PC-9 (cell line): ENCODE measurements around the gene ENAH. TPM values are rescaled to one million over a fixed set of nuclear protein-coding genes. Genes with fewer than 3 reads are reported as not detected.

ENCODE experiments used
- BruUV-seq: library from RNA; stranded (reverse); fragments of 400-500 nt; replicated peaks from 2 replicates; lab custom pipeline; 2021; lab: Mats Ljungman, UMichigan
- CTCF ChIA-PET: fragments of 300-600 bp; sonication (Branson Sonifier 250); formaldehyde crosslinking; loops from one replicate; lab custom pipeline; 2022; ENCODE audit warnings: antibody characterized with exemption; lab: Charles Lee
- POLR2A ChIA-PET: fragments of 300-600 bp; sonication (Branson Sonifier 250); formaldehyde crosslinking; loops from one replicate; lab custom pipeline; 2022; ENCODE audit warnings: antibody characterized with exemption; ENCODE audit not compliant: unreplicated experiment; lab: Charles Lee
- DNase-seq, 2 experiments: peaks; one replicate each; pipeline versions ENCODE4 v3.0.0 to v3.0.0-alpha.2; 2015 to 2022; ENCODE audit warnings: mixed read lengths in 1 of 2
- H2AFZ ChIP-seq: fragments of 200-600 bp; sonication (generic); 2 replicates; pipeline ENCODE4 v1.8.1; 2017; ENCODE audit warnings: antibody characterized with exemption
- H3F3A ChIP-seq: fragments of 200-600 bp; sonication (generic); 2 replicates; pipeline ENCODE4 v1.8.1; 2017; ENCODE audit warnings: antibody characterized with exemption, mild to moderate bottlenecking, low read depth; ENCODE audit not compliant: insufficient read depth
- H3K27ac ChIP-seq: fragments of 200-600 bp; sonication (generic); 2 replicates; pipeline ENCODE4 v1.6.1; 2016; ENCODE audit warnings: mixed run types
- H3K27me3 ChIP-seq: fragments of 200-600 bp; sonication (generic); 2 replicates; pipeline ENCODE4 v1.6.1; 2016; ENCODE audit warnings: low read depth, mixed run types; ENCODE audit not compliant: insufficient read depth
- H3K36me3 ChIP-seq: fragments of 200-600 bp; sonication (generic); 2 replicates; pipeline ENCODE4 v1.6.1; 2016; ENCODE audit warnings: low read depth, mixed run types
- H3K4me1 ChIP-seq: fragments of 200-600 bp; sonication (generic); replicated peaks from 2 replicates; pipeline ENCODE4 v1.6.1; 2016; ENCODE audit warnings: mixed run types; ENCODE audit not compliant: insufficient read depth
- H3K4me2 ChIP-seq: fragments of 200-600 bp; sonication (generic); 2 replicates; pipeline ENCODE4 v1.6.1; 2017; ENCODE audit warnings: mixed run types
- H3K4me3 ChIP-seq: fragments of 200-600 bp; sonication (generic); 2 replicates; pipeline ENCODE4 v1.6.1; 2016; ENCODE audit warnings: mixed run types
- H3K79me2 ChIP-seq: fragments of 200-600 bp; sonication (generic); 2 replicates; pipeline ENCODE4 v1.6.1; 2017; ENCODE audit warnings: low read depth, mixed run types
- H3K9me2 ChIP-seq: fragments of 200-600 bp; sonication (generic); 2 replicates; pipeline ENCODE4 v1.8.1; 2017; ENCODE audit warnings: mild to moderate bottlenecking; ENCODE audit not compliant: insufficient read depth
- H3K9me3 ChIP-seq: fragments of 200-600 bp; sonication (generic); 2 replicates; pipeline ENCODE4 v1.8.1; 2016; ENCODE audit warnings: low read depth; ENCODE audit not compliant: insufficient read depth
- H4K20me1 ChIP-seq: fragments of 200-600 bp; sonication (generic); 2 replicates; pipeline ENCODE4 v1.8.1; 2017; ENCODE audit not compliant: insufficient read depth
- CTCF ChIP-seq: fragments of 200-600 bp; sonication (generic); conservative IDR thresholded peaks from 2 replicates; pipeline ENCODE4 v1.6.1; 2017; ENCODE audit warnings: mixed run types, antibody characterized with exemption, mild to moderate bottlenecking, moderate library complexity
- EZH2 ChIP-seq: fragments of 200-600 bp; sonication (generic); IDR thresholded peaks from 2 replicates; pipeline ENCODE4 v1.8.0; 2017; ENCODE audit warnings: antibody characterized with exemption, low read depth
- intact Hi-C: fragments of 100-400 bp; cut with micrococcal nuclease; formaldehyde crosslinking; loops from one replicate; pipeline ENCODE4 v1.10.0; 2022; ENCODE audit not compliant: unreplicated experiment
- total RNA-seq: library from RNA; stranded (reverse); gene quantifications from 2 replicates; pipeline ENCODE4 v1.2.3, GENCODE V29; 2021

ENAH gene
- total RNA-seq, 1 experiment from 2014 or later = 167 TPM

DNA sequence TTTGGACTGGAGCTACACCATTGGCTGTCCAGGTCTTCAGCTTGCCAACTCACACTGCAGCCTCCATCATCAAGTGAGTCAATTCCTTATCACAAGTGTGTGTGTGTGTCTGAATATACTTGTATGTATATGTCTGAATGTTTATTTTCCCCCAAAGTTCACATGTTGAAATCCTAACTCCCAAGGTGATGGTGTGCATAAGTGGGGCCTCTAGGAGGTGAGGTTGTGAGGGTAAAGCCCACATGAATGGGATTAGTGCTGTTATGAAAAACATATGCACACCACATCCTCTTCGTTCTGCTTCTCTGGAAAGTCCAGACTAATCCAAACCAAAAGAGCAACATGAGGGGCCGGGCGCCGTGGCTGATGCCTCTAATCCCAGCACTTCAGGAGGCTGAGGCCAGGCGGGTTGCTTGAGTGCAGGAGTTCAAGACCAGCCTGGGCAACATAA is 176.4 kb downstream of the ENAH start:
- CTCF ChIA-PET = interaction anchor here (0.6 kb wide), 1 partner anchor 59 kb away, joined by 3 read pairs; no protein-coding TSS in a partner anchor
- intact Hi-C loops = loop anchor here (5.0 kb wide), 1 partner anchor 646 kb away; no protein-coding TSS in a partner anchor
- POLR2A ChIA-PET = interaction anchor here (0.6 kb wide), 1 partner anchor 301 kb away, joined by 6 read pairs; the partner anchor contains the start of gene SRP9

GRCh38 chr1:225476100-225476511 is 176.8 kb downstream of the ENAH start:
- H3K4me1 ChIP-seq = peaks cover 8% of the 10 kb centered on the region
- no peak overlapping the region for H3K4me2 ChIP-seq
- no peak overlapping the region for H2AFZ ChIP-seq
- no peaks in the 10 kb centered on the region for H3K36me3 ChIP-seq
- no peak for DNase-seq
- no peak overlapping the region for H3K27ac ChIP-seq
- no peaks in the 10 kb centered on the region for H3K79me2 ChIP-seq
- ChIA-PET POLR2A (interaction anchor here (0.7 kb wide), 1 partner anchor 301 kb away, joined by 3 read pairs; no protein-coding TSS in a partner anchor), CTCF (no interaction called here)
- no peaks in the 10 kb centered on the region for H4K20me1 ChIP-seq
- no peaks in the 10 kb centered on the region for H3K27me3 ChIP-seq
- intact Hi-C loops = loop anchor here (5.0 kb wide), 1 partner anchor 646 kb away; no protein-coding TSS in a partner anchor
- no peaks in the 10 kb centered on the region for H3F3A ChIP-seq
- H3K9me3 ChIP-seq = no peaks in the 10 kb centered on the region
- no peak overlapping the region for H3K4me3 ChIP-seq
- no peaks in the 10 kb centered on the region for H3K9me2 ChIP-seq
- no TSS peak for BruUV-seq
- TF ChIP-seq EZH2 (no peak), CTCF (no peak)

More for the DNA sequence above, 176.4 kb downstream of the ENAH start:
- Histone ChIP-seq H3K36me3 (no peaks in the 10 kb centered on the region), H3K9me3 (no peaks in the 10 kb centered on the region), H3K27me3 (no peaks in the 10 kb centered on the region), H3K4me2 (no peak overlapping the region), H3K79me2 (no peaks in the 10 kb centered on the region), H3K4me3 (no peak overlapping the region), H4K20me1 (no peaks in the 10 kb centered on the region), H3K9me2 (no peaks in the 10 kb centered on the region), H3K4me1 (peaks cover 8% of the 10 kb centered on the region), H3K27ac (no peak overlapping the region), H3F3A (no peaks in the 10 kb centered on the region), H2AFZ (no peak overlapping the region)
- DNase-seq = no peak
- no TSS peak for BruUV-seq
- TF ChIP-seq CTCF (no peak), EZH2 (no peak)

DNA sequence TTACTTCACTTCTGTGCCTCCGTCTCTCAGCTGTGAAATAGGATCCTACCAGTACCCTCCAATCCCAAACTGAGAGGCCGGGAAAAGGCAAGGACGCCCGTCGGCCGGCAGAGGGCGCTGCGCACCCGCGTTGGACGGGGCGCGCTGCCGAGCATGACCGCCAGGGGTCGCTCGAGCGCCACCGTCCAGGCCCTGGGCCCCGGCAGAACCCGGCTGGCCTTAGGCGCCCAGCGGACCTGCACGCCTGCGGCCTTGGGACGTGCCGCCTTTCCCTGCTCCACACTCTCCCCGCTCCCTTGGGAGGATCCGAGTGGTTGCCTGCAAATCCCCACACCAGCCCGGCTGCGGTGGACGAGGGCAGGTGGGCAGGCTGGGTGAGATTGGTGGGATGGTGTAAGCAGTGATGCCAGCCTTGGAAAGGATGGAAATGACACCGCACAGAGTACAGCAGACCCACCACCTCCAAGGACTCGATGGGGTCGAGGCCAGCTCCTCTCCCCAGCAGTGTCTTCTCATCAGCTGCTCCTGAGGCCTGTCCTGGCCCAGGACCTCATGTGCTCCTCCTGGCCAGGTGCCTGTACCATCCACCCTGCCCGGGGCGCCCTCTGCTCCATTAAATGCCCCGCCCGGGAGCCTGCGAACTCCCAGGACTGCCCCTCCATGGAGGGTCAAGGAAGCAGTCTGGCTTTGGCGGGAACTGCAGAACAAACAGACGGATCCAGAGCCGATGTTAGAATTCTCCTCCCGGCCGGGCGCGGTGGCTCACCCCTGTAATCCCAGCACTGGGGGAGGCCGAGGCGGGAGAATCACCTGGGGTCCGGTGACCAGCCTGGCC is 177.7 kb downstream of the ENAH start:
- Histone ChIP-seq H3K4me2 (peak overlapping the region; percentile 78), H2AFZ (no peak overlapping the region; the same call in 1 of the 2 replicates), H4K20me1 (no peaks in the 10 kb centered on the region), H3K27me3 (no peaks in the 10 kb centered on the region), H3K9me3 (no peaks in the 10 kb centered on the region), H3K4me1 (peaks cover 8% of the 10 kb centered on the region), H3K27ac (no peak overlapping the region), H3K4me3 (no peak overlapping the region; the same call in 1 of the 2 replicates), H3F3A (no peaks in the 10 kb centered on the region), H3K36me3 (no peaks in the 10 kb centered on the region), H3K79me2 (no peaks in the 10 kb centered on the region), H3K9me2 (no peaks in the 10 kb centered on the region)
- TF ChIP-seq CTCF (peak; percentile 100), EZH2 (no peak)
- peak; percentile 54 to 86 for DNase-seq
- POLR2A ChIA-PET = interaction anchor here (0.6 to 0.7 kb wide), 2 partner anchors 293 to 302 kb away, joined by 3 read pairs; no protein-coding TSS in a partner anchor
- CTCF ChIA-PET = interaction anchor here (0.6 to 1.1 kb wide), 11 partner anchors 14 to 524 kb away, joined by 3 to 8 read pairs (median 3); partner anchors contain the start of gene SDE2
- BruUV-seq = no TSS peak
- intact Hi-C loops = loop anchor here (1.0 to 5.0 kb wide), 3 partner anchors 297 to 647 kb away; no protein-coding TSS in a partner anchor
